HG03565 (cell line): ENCODE measurements around the gene HTT.

Experiments used
- ATAC-seq: cut with Tn5 transposase; IDR thresholded peaks from one replicate; pipeline ENCODE4 v1.9.1; 2021; ENCODE audit warnings: mild to moderate bottlenecking, moderate library complexity; ENCODE audit not compliant: unreplicated experiment

HTT gene

DNA sequence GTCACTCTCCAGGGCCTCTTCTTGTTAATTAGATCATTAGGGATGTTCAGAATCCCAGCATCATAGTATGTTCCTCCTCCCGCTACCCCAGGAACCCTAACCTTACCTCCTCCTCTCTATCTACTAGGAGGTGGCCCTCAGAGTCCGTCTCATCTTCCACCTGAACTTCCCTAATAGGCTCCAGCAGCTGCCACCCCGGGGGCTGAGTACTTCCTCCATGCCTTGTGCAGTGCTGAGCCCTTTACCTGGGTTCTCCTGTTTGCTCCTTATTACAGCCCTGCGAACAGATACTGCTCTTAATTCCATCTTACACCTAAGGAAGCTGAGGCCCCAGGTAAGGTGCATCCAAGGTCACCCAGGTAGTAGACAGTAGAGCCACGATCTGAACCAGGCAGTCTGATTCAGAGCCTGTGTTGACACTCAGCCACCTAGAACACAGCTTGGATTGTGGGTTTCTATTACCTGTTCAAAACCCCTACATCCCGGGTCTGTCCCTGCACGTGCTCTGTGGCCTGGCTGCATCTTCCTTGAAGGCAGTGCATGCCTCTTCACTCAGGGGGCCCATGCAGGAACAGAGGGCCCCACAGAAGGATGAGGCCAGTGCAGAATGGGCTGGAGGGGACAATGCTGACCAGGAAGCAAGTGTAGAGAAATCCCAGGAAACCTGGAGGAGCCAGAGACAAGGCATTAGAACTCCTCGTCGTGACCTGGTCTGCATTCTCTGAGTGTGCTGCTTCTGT, 123.1 kb downstream of the HTT start:
- no peak for ATAC-seq

DNA sequence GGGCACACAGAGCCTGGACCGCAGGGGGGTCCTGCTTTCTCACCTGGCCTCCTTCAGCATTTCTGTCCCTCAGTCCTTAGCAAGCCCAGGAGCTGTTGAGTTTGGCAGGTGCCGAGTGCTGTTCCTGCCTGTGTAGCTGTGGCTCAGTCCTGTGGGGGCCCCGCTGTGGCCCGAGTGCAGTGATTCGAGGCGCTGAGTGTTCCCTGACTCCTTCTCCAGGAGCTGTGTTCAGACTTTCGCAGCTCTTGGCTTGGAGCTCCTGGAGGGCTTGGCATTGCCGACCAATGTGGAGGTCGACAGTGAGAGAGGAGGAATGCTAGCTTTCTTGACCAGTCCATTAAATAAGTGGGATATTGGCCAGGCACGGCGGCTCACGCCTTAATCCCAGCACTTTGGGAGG, 124.4 kb downstream of the HTT start:
- no peak for ATAC-seq

DNA sequence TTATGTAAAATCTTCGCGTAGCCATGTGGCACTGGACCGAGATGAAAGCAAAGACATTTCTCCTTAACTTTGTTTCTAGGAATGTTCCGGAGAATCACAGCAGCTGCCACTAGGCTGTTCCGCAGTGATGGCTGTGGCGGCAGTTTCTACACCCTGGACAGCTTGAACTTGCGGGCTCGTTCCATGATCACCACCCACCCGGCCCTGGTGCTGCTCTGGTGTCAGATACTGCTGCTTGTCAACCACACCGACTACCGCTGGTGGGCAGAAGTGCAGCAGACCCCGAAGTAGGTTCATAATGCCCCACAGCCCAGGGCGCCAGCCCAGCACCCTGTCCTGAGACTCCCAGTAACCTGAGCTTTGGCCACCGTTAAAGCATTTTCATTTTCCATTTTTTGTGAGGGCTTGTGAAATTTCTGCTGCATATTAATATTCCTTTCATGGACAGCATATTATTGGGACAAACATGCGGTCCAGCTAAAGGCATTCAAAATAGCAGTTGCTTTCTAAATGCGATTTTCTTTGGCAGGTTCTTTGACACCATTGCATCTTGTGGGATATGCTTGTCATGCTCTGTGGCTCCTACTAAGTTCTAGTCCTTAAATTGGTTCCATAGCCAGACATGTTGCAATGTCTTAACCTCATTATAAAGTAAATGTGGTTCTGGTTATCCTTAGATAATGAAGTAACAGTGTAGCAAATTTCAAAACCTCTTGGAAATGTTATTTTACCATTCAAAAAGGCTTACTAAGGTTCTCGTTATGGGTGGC, 125.4 kb downstream of the HTT start:
- no peak for ATAC-seq

DNA sequence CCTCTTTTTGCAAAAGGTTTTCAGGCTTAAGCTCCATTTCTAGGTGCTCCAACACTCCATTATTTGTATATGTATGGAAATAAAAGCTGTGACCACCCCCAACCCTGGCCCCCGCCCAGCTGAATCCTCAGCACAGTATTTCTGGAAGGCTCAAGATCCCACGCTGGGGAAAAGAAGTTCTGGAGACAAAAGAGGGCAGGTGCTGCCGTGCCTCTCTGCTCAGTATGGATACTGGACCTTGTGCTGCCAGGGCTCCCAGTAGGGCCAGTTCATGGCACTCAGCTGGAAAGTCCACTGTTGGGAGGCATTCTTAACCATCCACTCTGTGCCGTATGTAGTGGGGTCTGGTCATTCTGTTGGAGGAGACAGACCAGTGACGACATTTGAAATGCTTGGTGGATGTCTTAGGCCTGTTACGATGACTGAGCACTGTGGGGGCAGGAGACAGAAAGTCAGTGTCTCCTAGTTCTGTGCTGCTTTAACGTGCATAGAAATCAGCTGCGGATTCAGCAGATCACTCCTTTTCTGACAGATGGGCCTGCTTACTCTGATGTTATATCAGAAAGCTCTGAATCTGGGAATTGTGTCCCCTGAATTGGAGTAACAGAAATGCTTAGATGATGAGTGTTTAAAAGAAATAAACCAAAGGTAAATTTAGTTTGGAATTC, 126.1 kb downstream of the HTT start:
- ATAC-seq = no peak

DNA sequence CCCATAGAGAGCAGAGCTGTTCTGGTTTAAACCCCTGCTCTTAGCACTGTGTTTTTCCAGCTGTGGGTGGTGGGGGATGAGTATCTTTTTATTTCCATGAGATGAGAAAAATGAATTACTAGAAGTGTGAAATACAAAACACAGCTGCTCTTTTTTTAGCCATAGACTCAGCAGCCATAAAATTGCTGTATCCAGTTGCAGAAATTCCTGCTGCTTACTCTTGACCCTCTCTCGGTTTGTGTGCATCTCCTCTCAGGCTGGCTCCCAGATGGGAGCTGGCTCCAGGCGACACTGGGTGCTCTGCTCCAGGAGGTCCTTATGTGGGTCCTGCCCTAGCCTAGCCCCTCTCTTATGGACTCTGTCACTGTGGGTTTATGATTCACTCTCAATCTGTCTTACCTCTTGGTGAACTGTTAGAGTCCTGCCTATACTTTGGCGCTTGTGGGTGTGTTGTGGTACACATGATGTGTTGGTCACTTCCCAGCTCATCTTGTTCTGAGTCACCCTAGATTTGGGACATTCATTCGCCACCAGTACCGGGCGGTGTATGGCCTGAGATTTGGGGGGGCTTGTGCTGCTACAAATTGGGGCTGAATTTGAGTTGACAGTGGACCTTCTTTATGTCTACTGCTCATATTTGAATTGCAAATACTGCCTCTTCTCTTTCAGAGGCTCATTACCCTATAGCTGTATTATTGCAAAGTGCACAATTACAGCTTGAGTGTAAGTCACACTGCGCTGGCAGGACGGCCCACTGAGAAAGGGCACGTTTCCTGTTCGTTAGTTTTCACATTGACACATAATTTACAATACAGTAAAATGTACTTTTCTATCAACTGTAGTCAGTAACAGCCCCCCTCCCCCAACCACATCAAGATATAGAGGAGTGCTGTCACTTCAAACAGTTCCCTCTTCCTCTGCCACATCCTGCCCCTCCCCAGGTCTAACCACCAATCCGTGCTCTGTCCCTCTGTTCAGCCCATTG, 127.5 kb downstream of the HTT start:
- ATAC-seq = peak; percentile 65

- no peak for ATAC-seq
These were observed 128.6 kb downstream of the HTT start for GRCh38 chr4:3202836-3203820.

- ATAC-seq = no peak
These were observed 129.5 kb downstream of the HTT start for GRCh38 chr4:3203971-3204431.

GRCh38 chr4:3205995-3206394, 131.5 kb downstream of the HTT start:
- no peak for ATAC-seq

DNA sequence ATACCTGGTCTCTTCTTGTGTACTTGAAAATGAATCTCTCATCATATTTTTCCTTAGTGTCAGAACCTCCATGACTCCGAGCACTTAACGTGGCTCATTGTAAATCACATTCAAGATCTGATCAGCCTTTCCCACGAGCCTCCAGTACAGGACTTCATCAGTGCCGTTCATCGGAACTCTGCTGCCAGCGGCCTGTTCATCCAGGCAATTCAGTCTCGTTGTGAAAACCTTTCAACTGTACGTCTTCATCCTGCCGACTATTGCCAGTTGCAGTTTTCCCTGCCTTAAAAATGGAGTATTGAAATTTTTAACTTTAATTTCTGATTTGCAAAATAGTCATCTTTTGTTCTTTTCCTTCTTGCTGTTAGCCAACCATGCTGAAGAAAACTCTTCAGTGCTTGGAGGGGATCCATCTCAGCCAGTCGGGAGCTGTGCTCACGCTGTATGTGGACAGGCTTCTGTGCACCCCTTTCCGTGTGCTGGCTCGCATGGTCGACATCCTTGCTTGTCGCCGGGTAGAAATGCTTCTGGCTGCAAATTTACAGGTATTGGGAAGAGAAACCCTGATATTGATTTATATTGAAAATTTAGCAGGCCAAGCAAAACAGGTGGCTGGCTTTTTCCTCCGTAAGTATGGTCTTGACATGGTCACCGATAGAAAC, 132.1 kb downstream of the HTT start:
- ATAC-seq = no peak

DNA sequence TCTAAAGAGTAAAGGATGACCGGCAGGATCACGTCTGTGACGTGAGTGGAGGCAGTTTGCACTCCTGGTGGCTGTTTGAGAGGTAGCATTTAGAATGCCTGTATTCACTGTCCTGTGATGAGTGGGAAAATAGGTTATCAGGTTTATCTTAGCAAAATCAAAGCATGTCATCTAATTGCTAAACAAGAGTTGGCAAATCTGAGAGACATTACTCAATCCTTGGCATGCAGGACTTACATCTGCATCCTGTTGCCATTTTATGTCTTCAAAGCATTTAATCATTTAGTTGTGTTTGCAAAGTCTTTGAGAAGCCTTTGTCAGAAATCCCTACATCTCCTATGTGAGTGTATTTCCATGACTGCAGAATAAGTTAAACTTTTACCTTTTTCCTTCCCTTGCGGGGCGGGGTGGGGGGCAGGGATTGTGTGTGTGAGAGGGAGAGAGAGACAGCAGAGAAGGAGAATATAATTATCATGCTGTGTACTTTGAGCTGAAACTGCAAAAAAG, 133.1 kb downstream of the HTT start:
- no peak for ATAC-seq

DNA sequence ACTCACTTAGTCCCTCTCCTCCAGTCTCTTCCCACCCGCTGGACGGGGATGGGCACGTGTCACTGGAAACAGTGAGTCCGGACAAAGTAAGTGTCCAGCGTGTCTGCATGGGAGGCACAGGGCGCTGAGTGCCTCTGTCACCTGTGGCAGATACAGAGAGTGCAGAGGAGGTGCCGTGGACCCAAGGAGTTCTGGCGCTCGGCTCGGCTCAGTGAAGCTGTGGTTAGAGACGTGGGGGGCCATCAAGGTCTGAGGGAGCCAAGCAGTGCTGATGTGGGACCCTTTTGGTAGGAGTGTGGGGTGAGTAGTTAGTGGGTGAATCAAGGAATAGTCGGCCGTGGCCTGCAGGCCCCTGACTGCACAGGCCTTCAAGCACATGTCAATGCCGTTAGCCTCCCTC, 134.3 kb downstream of the HTT start:
- no peak for ATAC-seq

- ATAC-seq = no peak
These were observed 135.3 kb downstream of the HTT start for GRCh38 chr4:3209551-3210325.

DNA sequence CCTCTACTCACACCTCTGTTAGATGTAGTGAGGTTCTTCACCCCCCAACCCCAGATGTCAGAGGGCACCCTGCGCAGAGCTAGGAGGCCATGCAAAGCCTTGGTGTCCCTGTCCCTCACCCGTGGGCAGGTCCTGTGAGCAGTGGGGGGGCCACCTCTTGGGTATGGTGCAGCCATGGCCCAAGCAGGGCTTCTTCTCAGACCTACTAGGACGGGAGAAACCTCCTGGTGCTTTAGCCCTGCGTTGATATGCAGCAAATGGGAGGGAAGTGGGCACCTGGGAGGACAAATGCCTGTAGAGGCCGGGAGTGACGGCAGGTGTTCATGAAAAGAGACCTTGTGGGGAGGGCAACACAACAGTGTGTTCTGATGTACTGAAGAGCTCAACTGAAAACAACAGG, 136.0 kb downstream of the HTT start:
- no peak for ATAC-seq

DNA sequence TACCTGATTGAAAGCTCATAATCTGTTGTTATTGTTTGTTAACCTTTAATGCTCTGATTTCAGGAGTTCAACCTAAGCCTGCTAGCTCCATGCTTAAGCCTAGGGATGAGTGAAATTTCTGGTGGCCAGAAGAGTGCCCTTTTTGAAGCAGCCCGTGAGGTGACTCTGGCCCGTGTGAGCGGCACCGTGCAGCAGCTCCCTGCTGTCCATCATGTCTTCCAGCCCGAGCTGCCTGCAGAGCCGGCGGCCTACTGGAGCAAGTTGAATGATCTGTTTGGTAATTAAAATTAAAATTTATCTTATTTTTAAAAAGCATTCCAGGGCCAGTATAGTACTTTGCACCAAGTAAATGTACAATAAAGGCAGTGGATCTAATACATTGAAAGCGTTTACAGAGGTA, 137.4 kb downstream of the HTT start:
- ATAC-seq = no peak

DNA sequence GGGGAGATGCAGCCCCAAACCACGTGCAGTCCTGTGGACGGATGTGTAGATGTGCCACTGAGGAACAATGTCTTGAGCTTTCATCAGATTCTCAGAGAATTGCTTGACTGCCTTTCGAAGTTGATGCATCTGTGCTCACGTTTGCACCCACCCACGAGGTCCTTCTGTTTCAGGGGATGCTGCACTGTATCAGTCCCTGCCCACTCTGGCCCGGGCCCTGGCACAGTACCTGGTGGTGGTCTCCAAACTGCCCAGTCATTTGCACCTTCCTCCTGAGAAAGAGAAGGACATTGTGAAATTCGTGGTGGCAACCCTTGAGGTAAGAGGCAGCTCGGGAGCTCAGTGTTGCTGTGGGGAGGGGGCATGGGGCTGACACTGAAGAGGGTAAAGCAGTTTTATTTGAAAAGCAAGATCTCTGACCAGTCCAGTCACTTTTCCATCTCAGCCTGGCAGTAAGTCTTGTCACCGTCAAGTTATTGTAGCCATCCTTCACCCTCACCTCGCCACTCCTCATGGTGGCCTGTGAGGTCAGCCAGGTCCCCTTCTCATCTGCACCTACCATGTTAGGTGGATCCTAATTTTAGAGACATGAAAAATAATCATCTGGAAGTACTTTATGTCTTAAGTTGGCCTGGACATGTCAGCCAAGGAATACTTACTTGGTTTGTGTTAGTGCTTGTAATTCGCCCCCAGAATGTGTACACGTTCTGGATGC, 138.1 kb downstream of the HTT start:
- ATAC-seq = no peak

DNA sequence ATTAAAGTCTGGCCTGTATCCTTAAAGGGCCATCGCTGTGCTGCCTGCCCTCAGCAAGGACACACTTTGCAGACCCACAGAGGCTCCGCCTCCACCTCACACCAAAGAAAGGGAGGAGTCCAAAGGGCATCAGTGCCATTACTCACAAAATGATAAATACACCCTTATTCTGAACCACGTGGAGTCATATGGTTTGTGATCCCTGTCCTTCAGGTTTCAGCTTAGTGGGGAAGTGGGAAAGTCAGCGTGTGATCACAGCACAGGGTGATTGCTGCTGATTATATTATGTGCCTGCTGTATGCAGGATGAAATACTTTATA, 138.6 kb downstream of the HTT start:
- ATAC-seq = no peak

GRCh38 chr4:3213661-3214250, 139.3 kb downstream of the HTT start:
- no peak for ATAC-seq
